H9 (cell line): Measurements from ENCODE around the gene TRMT1. TPM values are rescaled to one million over a fixed set of nuclear protein-coding genes. Genes with fewer than 3 reads are reported as not detected.

ENCODE experiments used
- DNase-seq: peaks from one replicate; pipeline ENCODE4 v3.0.0-alpha.2; 2017
- H2AFZ ChIP-seq: one replicate; pipeline ENCODE4 v1.6.1; 2013; ENCODE audit warnings: mild to moderate bottlenecking, low read length, control low read depth, moderate library complexity
- H2AK5ac ChIP-seq: 2 replicates; pipeline ENCODE4 v1.6.1; 2013; ENCODE audit warnings: low read length, control low read depth, mixed read lengths; ENCODE audit not compliant: insufficient read length
- H2BK120ac ChIP-seq: one replicate; pipeline ENCODE4 v1.6.1; 2013; ENCODE audit warnings: low read depth, mild to moderate bottlenecking, low read length, control low read depth, inconsistent platforms; ENCODE audit not compliant: poor library complexity, severe bottlenecking
- H2BK12ac ChIP-seq: 2 replicates; pipeline ENCODE4 v1.6.1; 2013; ENCODE audit warnings: low read length, control low read depth, mixed read lengths, low read depth; ENCODE audit not compliant: insufficient read length
- H2BK15ac ChIP-seq: 2 replicates; pipeline ENCODE4 v1.6.1; 2013; ENCODE audit warnings: low read depth, low read length, control low read depth
- H2BK20ac ChIP-seq: one replicate; pipeline ENCODE4 v1.6.1; 2013; ENCODE audit warnings: low read depth, mild to moderate bottlenecking, low read length, control low read depth, inconsistent platforms; ENCODE audit not compliant: poor library complexity, severe bottlenecking
- H2BK5ac ChIP-seq: 2 replicates; pipeline ENCODE4 v1.6.1; 2013; ENCODE audit warnings: low read length, control low read depth, mixed read lengths; ENCODE audit not compliant: insufficient read length
- H3K14ac ChIP-seq: 2 replicates; pipeline ENCODE4 v1.6.1; 2013; ENCODE audit warnings: low read length, control low read depth; ENCODE audit not compliant: insufficient read depth
- H3K18ac ChIP-seq: 2 replicates; pipeline ENCODE4 v1.6.1; 2013; ENCODE audit warnings: low read depth, mild to moderate bottlenecking, mixed read lengths, low read length, control low read depth; ENCODE audit not compliant: insufficient read length
- H3K23ac ChIP-seq: 2 replicates; pipeline ENCODE4 v1.6.1; 2013; ENCODE audit warnings: low read length, control low read depth, mixed read lengths, low read depth; ENCODE audit not compliant: insufficient read length
- H3K23me2 ChIP-seq: 2 replicates; pipeline ENCODE4 v1.6.1; 2013; ENCODE audit warnings: low read depth, mild to moderate bottlenecking, mixed read lengths, low read length, control low read depth; ENCODE audit not compliant: insufficient read length, poor library complexity, severe bottlenecking
- H3K27ac ChIP-seq: 2 replicates; pipeline ENCODE4 v1.5.1; 2013; ENCODE audit warnings: low read length, control low read depth, mixed read lengths, low read depth; ENCODE audit not compliant: insufficient read length
- H3K27me3 ChIP-seq: 2 replicates; pipeline ENCODE4 v1.6.1; 2013; ENCODE audit warnings: low read length, control low read depth, inconsistent platforms; ENCODE audit not compliant: insufficient read depth
- H3K4ac ChIP-seq: 2 replicates; pipeline ENCODE4 v1.6.1; 2013; ENCODE audit warnings: low read depth, mild to moderate bottlenecking, control low read depth, inconsistent platforms, low read length, moderate library complexity
- H3K4me1 ChIP-seq: 2 replicates; pipeline ENCODE4 v1.6.1; 2013; ENCODE audit warnings: low read length, control low read depth, inconsistent platforms; ENCODE audit not compliant: insufficient read depth
- H3K4me2 ChIP-seq: 2 replicates; pipeline ENCODE4 v1.6.1; 2013; ENCODE audit warnings: low read length, control low read depth, mixed read lengths; ENCODE audit not compliant: insufficient read length, insufficient read depth
- H3K56ac ChIP-seq: 2 replicates; pipeline ENCODE4 v1.6.1; 2013; ENCODE audit warnings: low read depth, mild to moderate bottlenecking, mixed read lengths, low read length, control low read depth; ENCODE audit not compliant: insufficient read length
- H3K79me1 ChIP-seq: 2 replicates; pipeline ENCODE4 v1.6.1; 2013; ENCODE audit warnings: low read depth, mild to moderate bottlenecking, moderate library complexity, low read length, control low read depth, inconsistent platforms; ENCODE audit not compliant: insufficient read depth, poor library complexity, severe bottlenecking
- H3K79me2 ChIP-seq: 2 replicates; pipeline ENCODE4 v1.6.1; 2013; ENCODE audit warnings: low read length, control low read depth, inconsistent platforms; ENCODE audit not compliant: insufficient read depth
- H3K9ac ChIP-seq: 2 replicates; pipeline ENCODE4 v1.6.1; 2013; ENCODE audit warnings: low read length, control low read depth, mixed read lengths; ENCODE audit not compliant: insufficient read length; ENCODE audit errors: extremely low read depth
- H3K9me3 ChIP-seq: one replicate; pipeline ENCODE4 v1.6.1; 2013; ENCODE audit warnings: low read depth, low read length, inconsistent platforms; ENCODE audit not compliant: control insufficient read depth
- H3T11ph ChIP-seq: one replicate; pipeline ENCODE4 v1.6.1; 2013; ENCODE audit warnings: mild to moderate bottlenecking, low read length, control low read depth, inconsistent platforms
- H4K20me1 ChIP-seq: one replicate; pipeline ENCODE4 v1.6.1; 2013; ENCODE audit not compliant: control insufficient read depth, insufficient read length, insufficient read depth
- H4K5ac ChIP-seq: 2 replicates; pipeline ENCODE4 v1.6.1; 2013; ENCODE audit warnings: low read depth, mild to moderate bottlenecking, mixed read lengths, low read length, control low read depth; ENCODE audit not compliant: insufficient read length
- H4K8ac ChIP-seq: replicated peaks from 2 replicates; pipeline ENCODE4 v1.6.1; 2013; ENCODE audit warnings: low read length, control low read depth, mixed read lengths, low read depth; ENCODE audit not compliant: insufficient read length
- H4K91ac ChIP-seq: 2 replicates; pipeline ENCODE4 v1.6.1; 2013; ENCODE audit warnings: low read depth, mild to moderate bottlenecking, moderate library complexity, mixed read lengths, low read length, control low read depth; ENCODE audit not compliant: insufficient read length
- H3K27ac Mint-ChIP-seq, 3 experiments: 2 replicates in 2 of 3; 3 replicates in 1 of 3; pipeline ENCODE4 v1.8.0; 2020 to 2021; ENCODE audit warnings: mixed read lengths in 3 of 3, mild to moderate bottlenecking in 1 of 3, moderate library complexity in 1 of 3
- H3K27me3 Mint-ChIP-seq: 2 replicates; pipeline ENCODE4 v1.8.0; 2021; ENCODE audit warnings: low read depth, mild to moderate bottlenecking, moderate library complexity, mixed read lengths
- H3K36me3 Mint-ChIP-seq, 3 experiments: 2 replicates in 2 of 3; 3 replicates in 1 of 3; pipeline ENCODE4 v1.8.0; 2020 to 2021; ENCODE audit warnings: low read depth in 3 of 3, mixed read lengths in 3 of 3; ENCODE audit not compliant: insufficient read depth in 1 of 3
- H3K4me1 Mint-ChIP-seq, 2 experiments: 2 replicates each; pipeline ENCODE4 v1.8.0; 2020; ENCODE audit warnings: mixed read lengths in 2 of 2
- H3K4me3 Mint-ChIP-seq, 2 experiments: 2 replicates in 1 of 2; 3 replicates in 1 of 2; pipeline ENCODE4 v1.8.0; 2020 to 2021; ENCODE audit warnings: mild to moderate bottlenecking in 2 of 2, mixed read lengths in 2 of 2, moderate library complexity in 1 of 2
- H3K9me3 Mint-ChIP-seq, 2 experiments: 2 replicates in 1 of 2; 3 replicates in 1 of 2; pipeline ENCODE4 v1.8.0; 2020; ENCODE audit warnings: mild to moderate bottlenecking in 2 of 2, mixed read lengths in 2 of 2, moderate library complexity in 1 of 2
- CTCF ChIP-seq: fragments of 200-600 bp; sonication (generic); conservative IDR thresholded peaks from 3 replicates; pipeline ENCODE4 v1.8.0; 2021; ENCODE audit warnings: antibody characterized with exemption, mild to moderate bottlenecking
- WGBS: extraction: QIAGEN DNeasy Blood & Tissue Kit; methylation state at CpG from one replicate; pipeline ENCODE4 v1.1.7; 2013; ENCODE audit warnings: missing lambda C conversion rate, low lambda C conversion rate, mixed read lengths; ENCODE audit not compliant: insufficient read length; ENCODE audit errors: extremely low coverage; 5-methylcytosine and 5-hydroxymethylcytosine counted together
- total RNA-seq: library from RNA; stranded (reverse); gene quantifications from 2 replicates; pipeline ENCODE4 v1.2.1, GENCODE V29; 2021

The TRMT1 gene
- total RNA-seq, 1 experiment from 2014 or later = 95.7 TPM

GRCh38 chr19:13072188-13072908 is 44.2 kb downstream of the TRMT1 start:
- H3K9ac ChIP-seq = no peak overlapping the region
- H3K79me1 ChIP-seq = no peaks in the 10 kb centered on the region
- no peaks in the 10 kb centered on the region for H3K79me2 ChIP-seq
- Mint-ChIP-seq H3K27me3 (peaks cover 77% of the 10 kb centered on the region), H3K4me3 (no peak overlapping the region), H3K36me3 (peaks cover 0 to 1% (median 0%) of the 10 kb centered on the region in 3 experiments; a peak in 1 of 7 replicates), H3K9me3 (no peaks in the 10 kb centered on the region), H3K4me1 (peaks cover 4 to 28% of the 10 kb centered on the region in 2 experiments), H3K27ac (no peak overlapping the region)
- no peak overlapping the region for H3K4ac ChIP-seq
- no peak overlapping the region for H4K8ac ChIP-seq
- no peak overlapping the region for H4K5ac ChIP-seq
- no peak overlapping the region for H3K4me2 ChIP-seq
- H3K56ac ChIP-seq = no peak overlapping the region
- no peak overlapping the region for H3K18ac ChIP-seq
- no peak overlapping the region for H2BK15ac ChIP-seq
- H3K27ac ChIP-seq = no peak overlapping the region
- peaks cover under 1% of the 10 kb centered on the region for H3K23me2 ChIP-seq
- H4K20me1 ChIP-seq = no peaks in the 10 kb centered on the region
- H2BK120ac ChIP-seq = no peak overlapping the region
- no peaks in the 10 kb centered on the region; the same call in 1 of the 2 replicates for H3K27me3 ChIP-seq
- no peak overlapping the region for H3T11ph ChIP-seq
- H2BK5ac ChIP-seq = no peak overlapping the region
- H2AFZ ChIP-seq = no peak overlapping the region
- WGBS = no CpG with 5 or more reads among the region's 9 CpGs
- no peak overlapping the region for H3K14ac ChIP-seq
- no peak overlapping the region for H2BK12ac ChIP-seq
- H3K23ac ChIP-seq = no peak overlapping the region
- no peak overlapping the region for H2AK5ac ChIP-seq
- H2BK20ac ChIP-seq = no peak overlapping the region
- DNase-seq = no peak
- TF ChIP-seq CTCF = no peak
- H4K91ac ChIP-seq = no peak overlapping the region
- peaks cover 2% of the 10 kb centered on the region; the same call in 1 of the 2 replicates for H3K4me1 ChIP-seq
- H3K9me3 ChIP-seq = no peaks in the 10 kb centered on the region
